T-helper 1 cell treated with Interleukin-12 subunit alpha and Interleukin-12 subunit beta and Interleukin-4 antibody, amounts not matched to agents 30 μg/mL and 1 μg/mL, for 36 hours (primary cell): ENCODE measurements around the gene RAB35.
A peak's percentile ranks its signal among the peaks of the same experiment; 100 is the strongest.

Experiments used
- H3K27ac Mint-ChIP-seq: one replicate; pipeline ENCODE4 v1.8.0; 2021; ENCODE audit warnings: mild to moderate bottlenecking, mixed read lengths
- H3K27me3 Mint-ChIP-seq: one replicate; pipeline ENCODE4 v1.8.0; 2021; ENCODE audit warnings: low read depth, mixed read lengths
- H3K36me3 Mint-ChIP-seq: one replicate; pipeline ENCODE4 v1.8.0; 2021; ENCODE audit warnings: low read depth, mixed read lengths
- H3K4me1 Mint-ChIP-seq: one replicate; pipeline ENCODE4 v1.8.0; 2021; ENCODE audit warnings: low read depth, mixed read lengths
- H3K4me3 Mint-ChIP-seq: one replicate; pipeline ENCODE4 v1.8.0; 2021; ENCODE audit warnings: mild to moderate bottlenecking, moderate library complexity, mixed read lengths
- H3K9me3 Mint-ChIP-seq: one replicate; pipeline ENCODE4 v1.8.0; 2021; ENCODE audit warnings: mixed read lengths

RAB35 gene

DNA sequence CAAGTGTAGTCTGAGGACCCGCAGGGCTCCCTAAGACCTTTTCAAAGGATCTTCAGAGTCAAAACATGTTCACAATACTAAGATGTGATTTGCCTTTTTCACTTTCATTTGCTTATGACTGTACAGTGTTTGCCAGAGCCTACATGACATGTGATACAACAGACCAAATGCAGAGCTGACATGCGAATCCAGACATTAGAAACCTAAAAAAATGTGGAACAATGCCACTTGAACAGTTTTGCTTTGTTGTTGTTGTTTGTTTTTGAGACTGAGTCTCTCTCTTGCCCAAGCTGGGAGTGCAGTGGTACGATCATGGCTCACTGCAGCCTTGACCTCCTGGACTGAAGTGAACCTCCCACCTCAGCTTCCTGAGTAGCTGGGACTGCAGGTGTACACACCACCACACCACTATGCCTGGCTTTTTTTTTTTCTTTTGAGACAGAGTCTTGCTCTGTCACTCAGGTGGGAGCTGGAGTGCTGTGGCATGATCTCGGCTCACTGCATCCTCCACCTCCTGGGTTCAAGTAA is 5.3 kb upstream of the RAB35 start:
- Mint-ChIP-seq H3K4me3 (no peak overlapping the region), H3K9me3 (no peaks in the 10 kb centered on the region), H3K27ac (peak overlapping the region; percentile 82), H3K27me3 (no peaks in the 10 kb centered on the region), H3K36me3 (peaks cover 6% of the 10 kb centered on the region), H3K4me1 (peaks cover 52% of the 10 kb centered on the region)

GRCh38 chr12:120121343-120121742 is 4.8 kb upstream of the RAB35 start:
- Mint-ChIP-seq H3K27me3 (no peaks in the 10 kb centered on the region), H3K4me1 (peaks cover 48% of the 10 kb centered on the region), H3K4me3 (no peak overlapping the region), H3K36me3 (peaks cover 3% of the 10 kb centered on the region), H3K27ac (peak overlapping the region; percentile 82), H3K9me3 (no peaks in the 10 kb centered on the region)

GRCh38 chr12:120119271-120119973 is 2.9 kb upstream of the RAB35 start:
- Mint-ChIP-seq H3K36me3 (peaks cover 13% of the 10 kb centered on the region), H3K4me3 (peak overlapping the region; percentile 43), H3K9me3 (no peaks in the 10 kb centered on the region), H3K27ac (peak overlapping the region; percentile 67), H3K27me3 (no peaks in the 10 kb centered on the region), H3K4me1 (peaks cover 63% of the 10 kb centered on the region)

DNA sequence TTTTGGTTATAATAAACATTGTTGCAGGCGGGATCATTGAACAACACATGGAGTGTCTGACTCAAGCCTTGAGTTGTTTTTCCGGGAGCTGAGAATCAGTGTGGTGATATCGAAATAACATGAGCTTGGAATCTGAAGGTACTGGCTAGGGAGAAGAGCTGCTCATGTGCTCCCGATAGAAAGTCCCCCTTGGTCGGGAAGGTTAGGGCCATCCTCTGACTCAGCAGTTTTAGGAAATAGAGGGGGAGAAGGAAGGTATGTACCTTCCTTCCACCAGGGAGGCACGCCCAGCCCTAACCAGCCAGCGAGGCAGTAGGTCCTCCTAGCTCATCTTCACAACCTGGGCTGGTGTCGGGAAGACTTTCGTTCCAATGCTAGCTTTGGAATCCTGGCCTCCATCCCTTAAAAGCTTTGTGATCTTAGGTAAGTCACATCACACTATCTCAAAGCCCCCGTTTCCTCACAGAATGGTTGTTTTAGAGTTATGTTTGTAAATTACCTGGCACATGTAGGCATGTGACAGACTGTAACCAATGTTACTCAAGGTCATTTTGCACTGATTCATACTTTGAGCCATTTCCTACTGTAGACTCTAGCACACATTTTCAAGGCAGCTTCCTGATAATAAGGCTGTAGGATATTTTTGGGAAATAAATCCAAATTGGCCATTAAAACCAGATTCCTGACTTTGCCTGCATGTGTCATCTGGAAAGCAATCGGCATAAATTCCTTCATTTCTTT is 1.9 kb upstream of the RAB35 start:
- Mint-ChIP-seq H3K4me3 (peak overlapping the region; percentile 90), H3K4me1 (peaks cover 61% of the 10 kb centered on the region), H3K36me3 (peaks cover 16% of the 10 kb centered on the region), H3K9me3 (no peaks in the 10 kb centered on the region), H3K27me3 (no peaks in the 10 kb centered on the region), H3K27ac (peak overlapping the region; percentile 94)

DNA sequence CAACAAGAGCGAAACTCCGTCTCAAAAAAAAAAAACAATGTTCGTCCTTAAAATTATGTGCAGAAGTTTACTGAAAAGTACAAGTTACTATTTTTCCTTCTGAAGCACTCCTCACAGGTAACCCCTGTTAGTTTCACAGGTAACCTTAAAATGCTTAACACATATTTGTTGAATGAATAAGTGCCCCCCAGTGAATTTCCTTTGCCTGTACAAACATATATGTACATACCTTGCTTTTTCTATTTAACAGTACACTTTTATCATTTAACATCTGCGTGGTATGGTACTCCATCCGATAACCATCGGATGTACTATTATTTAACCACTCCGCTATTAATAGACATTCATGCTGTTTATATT is 1.4 kb upstream of the RAB35 start:
- H3K27me3 Mint-ChIP-seq, result no peaks in the 10 kb centered on the region
- peaks cover 64% of the 10 kb centered on the region for H3K4me1 Mint-ChIP-seq
- H3K4me3 Mint-ChIP-seq, result peak overlapping the region; percentile 90
- no peaks in the 10 kb centered on the region for H3K9me3 Mint-ChIP-seq
- peak overlapping the region; percentile 94 for H3K27ac Mint-ChIP-seq
- peaks cover 20% of the 10 kb centered on the region for H3K36me3 Mint-ChIP-seq

DNA sequence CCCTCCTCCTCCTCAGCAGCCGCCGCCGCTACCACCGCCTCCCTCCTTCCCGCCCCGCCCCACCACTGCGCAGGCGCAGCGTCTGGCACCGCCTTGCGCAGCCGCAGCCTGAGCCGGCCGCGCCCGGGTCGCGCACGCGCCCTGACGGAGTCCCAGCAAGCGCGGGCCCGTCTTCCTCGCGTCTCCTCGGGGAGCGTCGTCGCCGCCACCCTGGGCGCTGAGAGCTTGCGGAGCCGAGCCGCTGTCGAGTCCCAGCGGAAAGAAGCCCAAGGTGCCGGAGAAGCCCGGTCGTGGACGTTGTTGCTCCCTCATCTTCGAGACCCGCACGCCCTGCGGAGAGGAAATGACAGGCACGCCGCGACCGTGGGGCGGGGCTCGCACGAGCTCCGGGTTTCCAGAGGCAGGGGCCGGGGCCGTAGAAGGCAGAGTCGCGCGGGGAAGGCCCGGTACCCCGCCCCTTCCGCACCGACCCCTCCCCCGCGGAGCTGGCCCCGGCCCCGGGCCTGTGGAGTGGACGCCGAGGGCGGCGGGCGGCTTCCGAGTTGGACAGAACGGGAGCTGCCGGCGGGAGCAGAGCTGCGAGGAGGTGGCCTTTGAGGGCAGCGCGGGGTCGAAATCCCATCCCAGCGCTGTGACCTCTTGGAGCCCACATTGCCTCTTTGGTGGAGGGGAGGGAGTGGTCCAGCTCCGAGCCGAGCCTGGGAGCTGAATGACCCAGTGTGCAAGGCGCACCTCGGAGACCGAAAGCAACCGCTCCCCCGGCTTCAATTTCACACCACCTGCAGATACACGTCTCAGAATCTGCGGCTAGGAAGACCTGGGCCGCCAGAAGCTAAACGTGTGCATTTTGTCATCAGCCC is 469 bp upstream of the RAB35 start:
- Mint-ChIP-seq H3K36me3 (peaks cover 23% of the 10 kb centered on the region), H3K27me3 (no peaks in the 10 kb centered on the region), H3K27ac (peak overlapping the region; percentile 94)

DNA sequence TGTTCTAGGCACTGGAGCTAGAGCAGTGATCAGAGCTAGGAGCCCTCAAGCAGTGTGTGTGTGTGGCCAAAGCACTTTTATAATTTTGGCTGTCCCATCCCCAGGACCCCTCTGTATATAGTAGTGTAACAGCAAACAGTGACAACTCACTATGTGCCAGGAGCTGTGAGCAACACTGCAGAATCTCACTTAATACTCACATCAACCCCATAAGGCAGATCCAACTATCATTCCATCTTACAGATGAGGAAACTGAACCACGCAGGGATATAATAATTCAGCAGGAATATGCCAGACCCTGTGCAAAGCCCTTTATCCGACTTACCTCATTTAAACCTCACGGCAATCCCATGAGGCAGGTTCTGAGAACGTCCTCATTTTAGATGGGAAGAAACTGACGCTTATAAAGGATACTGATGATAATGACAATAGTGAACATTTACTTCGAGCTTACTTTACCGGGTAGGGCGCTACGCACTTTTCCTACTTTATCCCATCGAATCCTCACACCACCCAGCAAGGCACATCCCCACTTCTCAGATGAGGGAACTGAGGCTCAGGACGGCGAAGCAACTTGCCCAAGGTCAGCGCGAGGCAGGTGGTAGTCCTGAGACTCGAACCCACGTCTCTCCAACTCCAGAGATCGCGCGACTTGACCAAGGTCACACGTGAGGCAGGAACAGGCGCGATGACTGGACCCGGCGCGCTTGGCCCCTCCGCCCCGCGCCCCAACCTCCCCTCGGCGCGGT is 687 bp downstream of the RAB35 start:
- H3K9me3 Mint-ChIP-seq, result no peaks in the 10 kb centered on the region
- no peaks in the 10 kb centered on the region for H3K27me3 Mint-ChIP-seq
- peak overlapping the region; percentile 94 for H3K4me3 Mint-ChIP-seq
- peaks cover 25% of the 10 kb centered on the region for H3K36me3 Mint-ChIP-seq
- H3K27ac Mint-ChIP-seq, result peak overlapping the region; percentile 81
- peaks cover 66% of the 10 kb centered on the region for H3K4me1 Mint-ChIP-seq

More for the DNA sequence above, 469 bp upstream of the RAB35 start:
- peaks cover 70% of the 10 kb centered on the region for H3K4me1 Mint-ChIP-seq
- H3K4me3 Mint-ChIP-seq, result peak overlapping the region; percentile 90
- H3K9me3 Mint-ChIP-seq, result no peaks in the 10 kb centered on the region

DNA sequence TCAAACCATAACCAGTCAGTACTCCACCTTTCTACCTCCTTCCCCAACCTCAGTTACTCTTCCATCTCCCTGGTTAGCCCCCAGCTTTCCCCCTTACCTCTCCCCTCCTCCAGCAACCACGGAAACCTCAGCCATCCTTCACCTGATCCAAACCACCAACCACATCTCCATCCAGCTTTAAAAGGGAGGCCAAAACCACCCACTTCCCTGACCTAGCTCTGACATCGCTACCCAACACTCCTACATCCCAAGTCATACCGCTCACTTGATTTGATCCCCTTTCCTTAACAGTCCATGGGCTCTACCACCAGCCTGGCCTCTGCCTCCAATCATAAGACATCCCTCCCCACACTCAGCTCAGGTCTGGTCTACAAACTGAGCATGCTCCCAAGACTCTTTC is 1.5 kb downstream of the RAB35 start:
- no peaks in the 10 kb centered on the region for H3K27me3 Mint-ChIP-seq
- peaks cover 31% of the 10 kb centered on the region for H3K36me3 Mint-ChIP-seq
- peak overlapping the region; percentile 81 for H3K27ac Mint-ChIP-seq

DNA sequence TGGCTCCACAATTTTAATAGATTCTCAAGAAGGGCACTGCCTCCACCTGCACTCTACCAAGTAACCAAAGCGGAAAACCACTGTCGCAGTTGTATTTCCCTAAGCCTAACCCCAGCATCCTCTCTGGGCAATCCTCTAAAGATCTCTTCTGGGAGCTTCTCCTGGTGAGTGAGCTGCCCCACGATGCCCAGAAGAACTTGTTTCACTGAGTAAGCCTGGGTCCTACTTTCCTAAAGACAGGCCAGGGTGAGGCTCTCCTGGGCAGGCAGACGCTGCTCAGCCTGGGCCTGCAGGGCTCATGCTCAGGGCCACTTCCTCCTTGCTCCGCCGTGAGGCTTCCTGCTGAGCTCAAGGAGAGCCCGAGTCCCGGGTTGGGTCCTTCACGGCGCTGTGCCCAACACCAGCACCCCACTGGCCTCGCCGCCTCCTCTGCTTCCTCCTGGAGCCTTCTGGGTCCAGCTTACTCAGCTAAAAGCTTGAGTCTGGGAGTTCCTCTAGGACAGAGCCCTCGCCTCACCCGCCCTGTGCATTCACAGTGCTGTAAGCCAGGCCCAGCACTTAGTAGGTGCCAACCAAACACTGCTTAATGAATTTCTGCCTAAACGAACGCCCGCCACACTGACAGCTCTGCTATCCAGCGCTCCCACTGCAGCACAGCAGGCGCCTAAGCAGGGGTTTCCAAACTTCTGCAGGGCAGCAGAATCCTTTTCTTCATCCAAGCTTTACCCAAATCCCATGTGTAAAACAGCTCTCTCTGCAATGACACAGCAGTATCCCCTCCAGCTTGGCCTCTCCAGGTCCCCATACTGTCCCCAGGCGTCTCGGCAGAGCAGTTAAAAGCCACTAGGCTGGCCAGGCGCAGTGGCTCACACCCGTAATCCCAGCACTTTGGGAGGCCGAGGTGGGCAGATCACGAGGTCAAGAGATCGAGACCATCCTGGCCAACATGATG is 5.7 kb downstream of the RAB35 start:
- Mint-ChIP-seq H3K4me3 (peak overlapping the region; percentile 74), H3K4me1 (peaks cover 57% of the 10 kb centered on the region), H3K27me3 (no peaks in the 10 kb centered on the region), H3K9me3 (no peaks in the 10 kb centered on the region), H3K27ac (peak overlapping the region; percentile 68), H3K36me3 (peaks cover 42% of the 10 kb centered on the region)

More for the DNA sequence above, 1.5 kb downstream of the RAB35 start:
- peak overlapping the region; percentile 94 for H3K4me3 Mint-ChIP-seq
- H3K4me1 Mint-ChIP-seq, result peaks cover 68% of the 10 kb centered on the region
- H3K9me3 Mint-ChIP-seq, result no peaks in the 10 kb centered on the region

GRCh38 chr12:120109570-120110267 is 6.8 kb downstream of the RAB35 start:
- Mint-ChIP-seq H3K27ac (no peak overlapping the region), H3K4me1 (peaks cover 51% of the 10 kb centered on the region), H3K4me3 (no peak overlapping the region), H3K27me3 (no peaks in the 10 kb centered on the region), H3K36me3 (peaks cover 42% of the 10 kb centered on the region), H3K9me3 (no peaks in the 10 kb centered on the region)

DNA sequence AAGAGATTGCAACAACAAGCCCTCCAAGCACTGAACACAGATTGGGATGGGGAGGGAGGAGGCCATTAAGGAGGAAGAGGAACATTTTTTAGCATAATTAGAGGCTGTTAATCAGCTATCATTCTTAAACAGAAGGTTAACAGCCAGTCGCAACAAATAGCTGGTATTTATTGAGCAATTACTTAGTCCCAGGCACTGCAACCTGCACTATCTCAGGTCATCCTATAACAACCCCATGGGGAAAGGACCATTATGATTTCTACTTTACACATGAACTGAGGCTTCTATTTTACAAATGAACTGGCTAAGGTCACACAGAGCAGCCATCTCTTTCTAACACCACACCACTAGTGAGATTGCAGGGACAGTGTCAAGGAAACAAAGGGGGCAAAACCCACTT is 10.4 kb downstream of the RAB35 start:
- no peak overlapping the region for H3K27ac Mint-ChIP-seq
- H3K27me3 Mint-ChIP-seq, result no peaks in the 10 kb centered on the region
- peaks cover 37% of the 10 kb centered on the region for H3K36me3 Mint-ChIP-seq
- H3K4me3 Mint-ChIP-seq, result no peak overlapping the region
- H3K9me3 Mint-ChIP-seq, result no peaks in the 10 kb centered on the region
- H3K4me1 Mint-ChIP-seq, result peaks cover 35% of the 10 kb centered on the region

GRCh38 chr12:120103371-120103770 is 13.2 kb downstream of the RAB35 start:
- Mint-ChIP-seq H3K9me3 (no peaks in the 10 kb centered on the region), H3K27me3 (no peaks in the 10 kb centered on the region), H3K4me1 (peaks cover 18% of the 10 kb centered on the region), H3K27ac (no peak overlapping the region), H3K4me3 (no peak overlapping the region), H3K36me3 (peaks cover 27% of the 10 kb centered on the region)

DNA sequence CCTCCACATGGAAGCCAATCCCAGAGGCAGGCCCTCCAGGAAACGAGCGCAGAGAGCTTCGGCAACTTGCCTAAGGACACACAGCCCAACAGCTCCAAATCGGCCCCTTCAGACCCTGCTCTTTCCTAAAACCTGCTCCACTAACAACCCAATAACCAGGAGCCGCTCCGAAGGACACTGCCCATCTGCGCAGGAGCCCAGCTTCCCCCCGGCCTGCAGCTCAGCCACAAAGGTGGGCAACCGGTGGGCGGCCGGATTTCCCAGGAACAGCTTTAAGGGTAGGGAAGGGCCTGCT is 13.6 kb downstream of the RAB35 start:
- peaks cover 31% of the 10 kb centered on the region for H3K36me3 Mint-ChIP-seq
- H3K27ac Mint-ChIP-seq, result no peak overlapping the region
- no peaks in the 10 kb centered on the region for H3K9me3 Mint-ChIP-seq
- H3K4me3 Mint-ChIP-seq, result no peak overlapping the region
- peaks cover 18% of the 10 kb centered on the region for H3K4me1 Mint-ChIP-seq
- H3K27me3 Mint-ChIP-seq, result no peaks in the 10 kb centered on the region
